ENCODE results near the gene STRA6.

GRCh38 chr15:74200412-74200815 lies 2.2 kb downstream of the STRA6 start:
- TF ChIP-seq CTCF (IDR thresholded peaks at IDR 0.05): no peak
- no peak for TF ChIP-seq POLR2A (IDR thresholded peaks at IDR 0.05)
